ENCODE results near the gene IKZF2.
A peak's percentile ranks its signal among the peaks of the same experiment; 100 is the strongest.

The IKZF2 gene

DNA sequence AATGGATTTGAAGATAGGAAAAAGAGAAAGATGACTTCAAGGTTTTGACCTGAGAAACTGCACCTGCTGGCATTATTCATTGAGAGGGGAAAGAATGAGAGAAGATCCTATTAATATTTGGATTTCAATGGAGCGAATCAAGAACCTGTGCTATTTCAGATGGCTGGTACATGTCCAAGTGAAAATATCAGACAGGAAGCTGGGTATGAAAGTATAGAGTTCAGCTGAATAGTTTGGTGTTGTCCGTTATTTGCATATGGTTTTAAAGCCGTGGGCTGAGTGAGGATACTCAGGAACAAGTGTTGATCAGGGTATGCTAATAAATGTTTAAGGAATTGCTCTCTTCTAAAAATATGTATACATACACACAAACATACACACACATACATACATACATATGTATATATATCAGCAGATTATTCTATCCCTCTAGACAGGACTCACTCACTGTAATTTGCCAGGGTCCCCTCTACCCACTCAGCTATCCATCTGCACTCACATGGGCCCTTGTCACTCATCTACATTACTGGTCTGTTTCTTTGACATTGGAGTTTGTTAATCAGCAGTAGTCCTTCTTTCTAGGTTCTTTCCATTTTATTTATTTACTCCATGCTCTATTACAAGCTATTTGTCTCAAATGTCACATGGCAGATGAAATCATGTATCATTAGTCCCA lies 33.9 kb upstream of the IKZF2 start:
- DNase-seq (ENCODE audit: low read depth in 2 of 2) = no peak
- H3K4me3 ChIP-seq (replicated peaks in 1 of 2; ENCODE audit: low read depth in 2 of 2, low read length in 2 of 2) = no peak overlapping the region
- TF ChIP-seq, protein P1, sequence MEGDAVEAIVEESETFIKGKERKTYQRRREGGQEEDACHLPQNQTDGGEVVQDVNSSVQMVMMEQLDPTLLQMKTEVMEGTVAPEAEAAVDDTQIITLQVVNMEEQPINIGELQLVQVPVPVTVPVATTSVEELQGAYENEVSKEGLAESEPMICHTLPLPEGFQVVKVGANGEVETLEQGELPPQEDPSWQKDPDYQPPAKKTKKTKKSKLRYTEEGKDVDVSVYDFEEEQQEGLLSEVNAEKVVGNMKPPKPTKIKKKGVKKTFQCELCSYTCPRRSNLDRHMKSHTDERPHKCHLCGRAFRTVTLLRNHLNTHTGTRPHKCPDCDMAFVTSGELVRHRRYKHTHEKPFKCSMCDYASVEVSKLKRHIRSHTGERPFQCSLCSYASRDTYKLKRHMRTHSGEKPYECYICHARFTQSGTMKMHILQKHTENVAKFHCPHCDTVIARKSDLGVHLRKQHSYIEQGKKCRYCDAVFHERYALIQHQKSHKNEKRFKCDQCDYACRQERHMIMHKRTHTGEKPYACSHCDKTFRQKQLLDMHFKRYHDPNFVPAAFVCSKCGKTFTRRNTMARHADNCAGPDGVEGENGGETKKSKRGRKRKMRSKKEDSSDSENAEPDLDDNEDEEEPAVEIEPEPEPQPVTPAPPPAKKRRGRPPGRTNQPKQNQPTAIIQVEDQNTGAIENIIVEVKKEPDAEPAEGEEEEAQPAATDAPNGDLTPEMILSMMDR (IDR thresholded peaks at IDR 0.05; ENCODE audit: low read depth, low read length) = no peak

DNA sequence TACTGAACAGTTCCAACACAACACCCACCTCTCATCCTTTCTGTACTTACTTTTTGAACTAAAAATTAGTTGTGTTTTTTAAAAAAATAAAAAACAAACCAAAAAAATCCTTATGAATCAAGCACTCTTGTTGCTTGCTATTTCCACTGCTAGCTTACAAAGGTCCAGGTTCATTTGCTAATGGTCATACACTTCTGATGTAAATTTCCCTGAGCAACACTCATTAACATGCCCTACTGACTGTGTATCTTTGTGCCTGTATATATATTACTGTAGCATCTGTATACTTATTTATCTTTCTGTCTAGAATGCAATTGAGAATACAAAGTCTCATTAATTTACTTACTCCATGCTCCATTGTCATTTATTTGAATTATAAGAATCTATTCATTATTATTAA lies 30.3 kb upstream of the IKZF2 start:
- no peak for DNase-seq (ENCODE audit: low read depth in 2 of 2)
- TF ChIP-seq, protein P1 (IDR thresholded peaks at IDR 0.05; ENCODE audit: low read depth, low read length) = no peak

DNA sequence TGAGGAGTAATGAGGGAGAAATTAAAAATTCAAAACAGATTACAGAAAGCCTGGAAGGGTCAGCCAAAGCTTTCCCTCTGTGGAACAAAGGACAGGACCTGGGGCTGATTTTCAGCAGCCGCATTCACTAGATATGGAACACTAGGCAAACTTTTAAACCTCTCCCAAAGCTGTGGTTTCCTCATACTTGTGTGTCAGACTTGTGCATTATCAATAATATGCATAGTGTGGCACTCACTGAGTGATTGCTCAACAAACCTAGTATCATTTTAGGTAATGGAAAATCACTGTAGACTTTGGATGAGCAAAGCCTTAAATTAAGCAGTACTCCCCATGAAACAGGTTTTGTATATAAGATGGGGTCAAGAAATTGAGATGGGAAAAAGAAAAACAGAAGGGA lies 26.3 kb upstream of the IKZF2 start:
- no peak overlapping the region for H3K4me3 ChIP-seq (replicated peaks in 1 of 2; ENCODE audit: low read depth in 2 of 2, low read length in 2 of 2)
- TF ChIP-seq, protein P1 (IDR thresholded peaks at IDR 0.05; ENCODE audit: low read depth, low read length) = no peak
- no peak for DNase-seq (ENCODE audit: low read depth in 2 of 2)

More for the DNA sequence above, 30.3 kb upstream of the IKZF2 start:
- no peak overlapping the region for H3K4me3 ChIP-seq (replicated peaks in 1 of 2; ENCODE audit: low read depth in 2 of 2, low read length in 2 of 2)

DNA sequence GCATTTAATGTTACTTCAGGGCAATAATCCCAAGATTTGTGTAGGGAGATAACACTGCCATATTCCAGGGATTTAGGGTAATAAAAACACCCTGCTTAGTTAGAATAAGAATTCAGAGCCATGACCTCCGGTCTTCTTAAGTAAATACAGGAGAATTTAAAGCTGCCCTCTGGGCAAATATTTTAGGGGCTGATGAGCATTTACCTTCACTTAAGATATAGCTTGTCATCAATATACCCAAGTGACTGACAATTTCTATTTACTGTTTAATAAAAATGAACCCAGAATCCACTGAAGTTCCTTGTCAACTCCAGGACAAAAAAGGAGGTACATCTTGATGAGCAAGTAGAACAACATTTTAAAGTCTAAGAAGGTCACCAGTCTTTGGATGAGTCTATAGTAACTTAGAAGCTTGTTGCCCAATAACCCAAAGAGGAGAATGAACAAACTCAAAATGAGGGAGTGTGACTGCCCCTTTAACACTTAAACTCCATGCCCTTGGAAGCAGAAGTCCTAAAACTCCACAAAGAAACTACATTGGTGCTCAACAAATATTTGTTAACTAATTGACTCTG lies 24.3 kb upstream of the IKZF2 start:
- TF ChIP-seq, protein P1 (IDR thresholded peaks at IDR 0.05; ENCODE audit: low read depth, low read length) = no peak
- no peak overlapping the region for H3K4me3 ChIP-seq (replicated peaks in 1 of 2; ENCODE audit: low read depth in 2 of 2, low read length in 2 of 2)
- peak in 1 of 2 donors; percentile 29 for DNase-seq (ENCODE audit: low read depth in 2 of 2)

DNA sequence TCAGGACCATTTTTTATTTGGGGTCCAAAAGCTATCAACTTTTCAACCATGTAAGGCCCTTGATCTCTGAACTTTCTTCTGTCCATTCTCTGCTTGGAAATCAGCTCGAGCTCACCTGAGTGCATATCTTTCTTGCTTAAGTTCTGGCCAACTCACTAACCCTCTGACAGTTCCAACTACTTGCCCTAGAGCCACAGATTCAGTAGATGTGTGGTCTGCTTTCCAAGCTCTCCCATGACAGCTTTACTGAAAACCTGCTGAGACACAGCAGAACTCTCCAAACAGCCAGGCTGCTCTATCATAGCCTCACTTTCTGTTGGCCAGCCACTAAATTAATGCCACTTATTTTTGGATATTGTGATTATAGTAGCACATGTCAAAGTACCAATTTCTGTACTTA lies 21.2 kb upstream of the IKZF2 start:
- TF ChIP-seq, protein P1 (IDR thresholded peaks at IDR 0.05; ENCODE audit: low read depth, low read length) = no peak
- no peak overlapping the region for H3K4me3 ChIP-seq (replicated peaks in 1 of 2; ENCODE audit: low read depth in 2 of 2, low read length in 2 of 2)
- no peak for DNase-seq (ENCODE audit: low read depth in 2 of 2)

DNA sequence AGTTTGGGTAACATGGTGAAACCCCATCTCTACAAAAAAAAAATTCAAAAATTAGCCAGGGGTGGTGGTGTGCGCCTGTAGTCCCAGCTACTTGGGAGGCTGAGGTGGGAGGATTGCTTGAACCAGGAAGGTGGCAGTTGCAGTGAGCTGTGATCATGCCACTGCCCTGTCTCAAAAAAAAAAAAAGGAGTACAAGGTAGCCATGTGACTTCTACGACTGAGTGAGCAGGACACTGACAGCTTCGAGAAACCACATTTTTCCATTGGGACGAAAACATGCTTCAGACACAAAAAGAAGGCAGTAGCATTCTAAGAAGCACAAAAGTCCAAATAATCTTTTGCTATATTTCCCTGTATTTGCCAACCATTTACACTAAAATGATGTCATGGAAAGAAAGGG lies 19.7 kb upstream of the IKZF2 start:
- TF ChIP-seq, protein P1 (IDR thresholded peaks at IDR 0.05; ENCODE audit: low read depth, low read length) = no peak
- no peak for DNase-seq (ENCODE audit: low read depth in 2 of 2)
- H3K4me3 ChIP-seq (replicated peaks in 1 of 2; ENCODE audit: low read depth in 2 of 2, low read length in 2 of 2) = no peak overlapping the region
